ENCODE results near the gene SLC37A1.

Gene SLC37A1

GRCh38 chr21:42474043-42474831 is 39.4 kb upstream of the SLC37A1 start:
- TF ChIP-seq CTCF (IDR thresholded peaks at IDR 0.05; ENCODE audit: low read length, missing control alignments): no peak
- peak; percentile 18 for DNase-seq (ENCODE audit: low read depth)
- no peak overlapping the region for H3K4me3 ChIP-seq (replicated peaks; ENCODE audit: low read depth, low read length)

GRCh38 chr21:42475036-42475435 is 38.6 kb upstream of the SLC37A1 start:
- no peak overlapping the region for H3K4me3 ChIP-seq (replicated peaks; ENCODE audit: low read depth, low read length)
- no peak for TF ChIP-seq CTCF (IDR thresholded peaks at IDR 0.05; ENCODE audit: low read length, missing control alignments)
- DNase-seq (ENCODE audit: low read depth): no peak

- DNase-seq (ENCODE audit: low read depth): no peak
- no peak overlapping the region for H3K4me3 ChIP-seq (replicated peaks; ENCODE audit: low read depth, low read length)
- TF ChIP-seq CTCF (IDR thresholded peaks at IDR 0.05; ENCODE audit: low read length, missing control alignments): no peak
Measured at GRCh38 chr21:42475526-42476387, 37.9 kb upstream of the SLC37A1 start.

- no peak for TF ChIP-seq CTCF (IDR thresholded peaks at IDR 0.05; ENCODE audit: low read length, missing control alignments)
- no peak overlapping the region for H3K4me3 ChIP-seq (replicated peaks; ENCODE audit: low read depth, low read length)
- no peak for DNase-seq (ENCODE audit: low read depth)
Measured at GRCh38 chr21:42476388-42477331, 37.0 kb upstream of the SLC37A1 start.

GRCh38 chr21:42478504-42478903 is 35.1 kb upstream of the SLC37A1 start:
- no peak for DNase-seq (ENCODE audit: low read depth)
- TF ChIP-seq CTCF (IDR thresholded peaks at IDR 0.05; ENCODE audit: low read length, missing control alignments): no peak
- H3K4me3 ChIP-seq (replicated peaks; ENCODE audit: low read depth, low read length): no peak overlapping the region

- no peak overlapping the region for H3K4me3 ChIP-seq (replicated peaks; ENCODE audit: low read depth, low read length)
- DNase-seq (ENCODE audit: low read depth): no peak
Measured at GRCh38 chr21:42479582-42479981, 34.1 kb upstream of the SLC37A1 start.

More at GRCh38 chr21:42479582-42479981, 34.1 kb upstream of the SLC37A1 start:
- TF ChIP-seq CTCF (IDR thresholded peaks at IDR 0.05; ENCODE audit: low read length, missing control alignments): no peak

Measured in fibroblast of pulmonary artery (primary cell).